Smooth muscle cell (in vitro differentiated cells): ENCODE measurements around the gene ETV7. TPM values are rescaled to one million over a fixed set of nuclear protein-coding genes. Genes with fewer than 3 reads are reported as not detected.
"Not testable (repeated sequence)": the region's sequence is repeated elsewhere in the genome, so short reads cannot be mapped to it uniquely, and the experiment has no call there.

ENCODE experiments used
- DNase-seq: peaks from one replicate; lab custom pipeline; 2025; ENCODE audit not compliant: unreplicated experiment; lab: John Stamatoyannopoulos, UW
- H2AFZ ChIP-seq: fragments of 200-600 bp; sonication (generic); 2 replicates; pipeline ENCODE4 v1.6.0; 2016; ENCODE audit warnings: antibody characterized with exemption, low read depth, mild to moderate bottlenecking
- H3F3A ChIP-seq: fragments of 200-600 bp; sonication (generic); 2 replicates; pipeline ENCODE4 v1.6.0; 2017; ENCODE audit warnings: antibody characterized with exemption, low read depth
- H3K27ac ChIP-seq: fragments of 200-600 bp; sonication (generic); 2 replicates; pipeline ENCODE4 v1.5.1; 2016; ENCODE audit warnings: low read depth, mild to moderate bottlenecking
- H3K27me3 ChIP-seq: fragments of 200-600 bp; sonication (generic); 2 replicates; pipeline ENCODE4 v1.6.1; 2016; ENCODE audit warnings: low read depth, mild to moderate bottlenecking
- H3K36me3 ChIP-seq: fragments of 200-600 bp; sonication (generic); 2 replicates; pipeline ENCODE4 v1.5.1; 2016; ENCODE audit warnings: low read depth
- H3K4me1 ChIP-seq: fragments of 200-600 bp; sonication (generic); 2 replicates; pipeline ENCODE4 v1.5.1; 2016; ENCODE audit warnings: low read depth
- H3K4me2 ChIP-seq: fragments of 200-600 bp; sonication (generic); 2 replicates; pipeline ENCODE4 v1.6.0; 2016; ENCODE audit warnings: mild to moderate bottlenecking
- H3K4me3 ChIP-seq: fragments of 200-600 bp; sonication (generic); 2 replicates; pipeline ENCODE4 v1.5.1; 2016; ENCODE audit warnings: mild to moderate bottlenecking
- H3K79me2 ChIP-seq: fragments of 200-600 bp; sonication (generic); 2 replicates; pipeline ENCODE4 v1.6.0; 2016; ENCODE audit warnings: low read depth, mild to moderate bottlenecking
- H3K9ac ChIP-seq: fragments of 200-600 bp; sonication (generic); 2 replicates; pipeline ENCODE4 v1.6.0; 2016; ENCODE audit warnings: low read depth
- H3K9me3 ChIP-seq: fragments of 200-600 bp; sonication (generic); replicated peaks from 2 replicates; pipeline ENCODE4 v1.5.1; 2016; ENCODE audit warnings: low read depth
- H4K20me1 ChIP-seq: fragments of 200-600 bp; sonication (generic); 2 replicates; pipeline ENCODE4 v1.6.0; 2016; ENCODE audit warnings: low read depth
- CTCF ChIP-seq: fragments of 200-600 bp; sonication (generic); IDR thresholded peaks from 2 replicates; pipeline ENCODE4 v1.5.1; 2017; ENCODE audit warnings: borderline replicate concordance, mild to moderate bottlenecking, antibody characterized with exemption; ENCODE audit not compliant: insufficient read depth, poor library complexity, severe bottlenecking
- WGBS: methylation state at CpG from one replicate; pipeline ENCODE4 v1.1.7; 2016; ENCODE audit warnings: low lambda C conversion rate; 5-methylcytosine and 5-hydroxymethylcytosine counted together
- polyA plus RNA-seq: library from polyadenylated mRNA; unstranded; fragments of >200 nt; fragmentation: Nextera tagmentation; extraction: Ambion mirVana; gene quantifications from 2 replicates; pipeline ENCODE4 v1.2.1, GENCODE V29; 2016
- total RNA-seq: library from RNA; depleted of rRNA; stranded (reverse); fragments of >200 nt; gene quantifications from 2 replicates; pipeline ENCODE4 v1.2.3, GENCODE V29; 2014

Gene ETV7
- total and polyA plus RNA-seq, 2 experiments from 2014 or later = 0.83 TPM; not detected in 1

GRCh38 chr6:36413489-36414480 is 26.3 kb upstream of the ETV7 start:
- 97% methylated on average over 4 of the region's 4 CpGs for WGBS
- no peak overlapping the region for H3K27ac ChIP-seq
- DNase-seq = no peak
- no peaks in the 10 kb centered on the region for H3K79me2 ChIP-seq
- no peaks in the 10 kb centered on the region for H3F3A ChIP-seq
- no peaks in the 10 kb centered on the region for H3K36me3 ChIP-seq
- no peaks in the 10 kb centered on the region for H3K4me1 ChIP-seq
- no peaks in the 10 kb centered on the region for H3K27me3 ChIP-seq
- no peaks in the 10 kb centered on the region for H4K20me1 ChIP-seq
- no peak overlapping the region for H3K4me3 ChIP-seq
- no peaks in the 10 kb centered on the region for H3K9me3 ChIP-seq
- no peak overlapping the region for H2AFZ ChIP-seq
- no peak overlapping the region for H3K4me2 ChIP-seq
- no peak overlapping the region for H3K9ac ChIP-seq
- TF ChIP-seq CTCF = no peak

- H3K9me3 ChIP-seq, H3K9ac ChIP-seq, H3K79me2 ChIP-seq, H3K4me1 ChIP-seq, H3K27ac ChIP-seq, H3K27me3 ChIP-seq, H3K4me3 ChIP-seq, H3K4me2 ChIP-seq, DNase-seq, H3K36me3 ChIP-seq, H2AFZ ChIP-seq, H4K20me1 ChIP-seq, H3F3A ChIP-seq: not testable (repeated sequence)
- 92% methylated on average over 5 of the region's 5 CpGs for WGBS
Measured at GRCh38 chr6:36409718-36410117, 22.2 kb upstream of the ETV7 start.

- H3K36me3 ChIP-seq = no peaks in the 10 kb centered on the region
- H3K9ac ChIP-seq = no peak overlapping the region
- no peaks in the 10 kb centered on the region for H3K4me1 ChIP-seq
- H3K79me2 ChIP-seq = no peaks in the 10 kb centered on the region
- H3K4me2 ChIP-seq = no peak overlapping the region
- H4K20me1 ChIP-seq = no peaks in the 10 kb centered on the region
- H3K9me3 ChIP-seq = no peaks in the 10 kb centered on the region
- no peaks in the 10 kb centered on the region for H3F3A ChIP-seq
- no peak for DNase-seq
- no peak overlapping the region for H3K4me3 ChIP-seq
- WGBS = 97% methylated on average over 4 of the region's 4 CpGs
- no peak overlapping the region for H3K27ac ChIP-seq
- no peak for TF ChIP-seq CTCF
- H2AFZ ChIP-seq = no peak overlapping the region
- no peaks in the 10 kb centered on the region for H3K27me3 ChIP-seq
Measured at GRCh38 chr6:36404164-36404563, 16.7 kb upstream of the ETV7 start.

GRCh38 chr6:36402481-36402880 is 15.0 kb upstream of the ETV7 start:
- no peak for TF ChIP-seq CTCF
- H3K9ac ChIP-seq = no peak overlapping the region
- H2AFZ ChIP-seq = no peak overlapping the region
- no peaks in the 10 kb centered on the region for H3K79me2 ChIP-seq
- H3K27me3 ChIP-seq = no peaks in the 10 kb centered on the region
- H3K4me2 ChIP-seq = no peak overlapping the region
- no peak overlapping the region for H3K27ac ChIP-seq
- no peaks in the 10 kb centered on the region for H4K20me1 ChIP-seq
- no peak overlapping the region for H3K4me3 ChIP-seq
- 47% methylated on average over 3 of the region's 3 CpGs for WGBS
- no peaks in the 10 kb centered on the region for H3K9me3 ChIP-seq
- DNase-seq = no peak
- no peaks in the 10 kb centered on the region for H3K4me1 ChIP-seq
- no peaks in the 10 kb centered on the region for H3K36me3 ChIP-seq
- no peaks in the 10 kb centered on the region for H3F3A ChIP-seq
